IMR-90 (cell line): Measurements from ENCODE around the gene HSPA12A. TPM values are rescaled to one million over a fixed set of nuclear protein-coding genes. Genes with fewer than 3 reads are reported as not detected.

Source experiments
- ATAC-seq: fragments of 200-7000 bp; cut with Tn5 transposase; 2 replicates; pipeline ENCODE4 v1.9.1; 2020; ENCODE audit warnings: low read depth, mild to moderate bottlenecking, moderate library complexity
- BruUV-seq: library from RNA; stranded (reverse); fragments of 400-500 nt; replicated peaks from 2 replicates; lab custom pipeline; 2021; lab: Mats Ljungman, UMichigan
- CTCF ChIA-PET: fragments of 300-600 bp; formaldehyde crosslinking; extraction: SDS; loops from one replicate; lab custom pipeline; 2021; ENCODE audit warnings: antibody characterized with exemption; lab: Yijun Ruan, JAX
- POLR2A ChIA-PET: fragments of 300-600 bp; sonication (Branson Sonifier 250); formaldehyde crosslinking; loops from one replicate; lab custom pipeline; 2022; ENCODE audit warnings: antibody characterized with exemption; ENCODE audit not compliant: unreplicated experiment; lab: Charles Lee
- DNase-seq: peaks from one replicate; pipeline ENCODE4 v3.0.0; 2013
- H2AFZ ChIP-seq: replicated peaks from 2 replicates; pipeline ENCODE3; 2013; ENCODE audit warnings: low read length, mild to moderate bottlenecking; ENCODE audit not compliant: poor library complexity
- H2AK5ac ChIP-seq: 2 replicates; pipeline ENCODE4 v1.6.1; 2013; ENCODE audit warnings: low read depth, low read length, inconsistent platforms
- H2AK9ac ChIP-seq: replicated peaks from 2 replicates; pipeline ENCODE3; 2013; ENCODE audit warnings: mild to moderate bottlenecking, low read depth, low read length, moderate library complexity; ENCODE audit not compliant: poor library complexity
- H2BK120ac ChIP-seq: 2 replicates; pipeline ENCODE4 v1.6.1; 2013; ENCODE audit warnings: low read depth, low read length, inconsistent platforms
- H2BK15ac ChIP-seq: 3 replicates; pipeline ENCODE4 v1.6.1; 2013; ENCODE audit warnings: low read depth, low read length, inconsistent platforms
- H2BK20ac ChIP-seq: 2 replicates; pipeline ENCODE4 v1.6.1; 2013; ENCODE audit warnings: low read depth, mild to moderate bottlenecking, inconsistent platforms, low read length, moderate library complexity
- H2BK5ac ChIP-seq: 2 replicates; pipeline ENCODE4 v1.6.1; 2013; ENCODE audit warnings: mild to moderate bottlenecking, low read depth, low read length, inconsistent platforms; ENCODE audit not compliant: poor library complexity, severe bottlenecking
- H3K14ac ChIP-seq: replicated peaks from 2 replicates; pipeline ENCODE4 v1.6.1; 2013; ENCODE audit warnings: low read depth, low read length, inconsistent platforms
- H3K18ac ChIP-seq: 2 replicates; pipeline ENCODE4 v1.6.1; 2013; ENCODE audit warnings: low read depth, low read length, control low read depth
- H3K23ac ChIP-seq: 2 replicates; pipeline ENCODE4 v1.6.1; 2013; ENCODE audit warnings: low read depth, low read length, inconsistent platforms
- H3K27ac ChIP-seq: 2 replicates; pipeline ENCODE4 v1.5.1; 2013; ENCODE audit warnings: mild to moderate bottlenecking, control low read depth, low read length; ENCODE audit not compliant: insufficient read depth
- H3K27me3 ChIP-seq: 2 replicates; pipeline ENCODE4 v1.6.1; 2013; ENCODE audit warnings: low read length; ENCODE audit not compliant: control insufficient read depth, insufficient read depth
- H3K36me3 ChIP-seq: 2 replicates; pipeline ENCODE4 v1.6.1; 2013; ENCODE audit warnings: low read length, mixed read lengths; ENCODE audit not compliant: control insufficient read depth, insufficient read depth
- H3K4ac ChIP-seq: 2 replicates; pipeline ENCODE4 v1.6.1; 2013; ENCODE audit warnings: low read depth, low read length, inconsistent platforms
- H3K4me1 ChIP-seq: 2 replicates; pipeline ENCODE4 v1.6.1; 2013; ENCODE audit warnings: low read length, mixed read lengths; ENCODE audit not compliant: control insufficient read depth, insufficient read depth
- H3K4me2 ChIP-seq: 2 replicates; pipeline ENCODE4 v1.6.1; 2013; ENCODE audit warnings: low read depth, mild to moderate bottlenecking, control low read depth, low read length, moderate library complexity
- H3K4me3 ChIP-seq: 2 replicates; pipeline ENCODE4 v1.5.1; 2013; ENCODE audit warnings: low read depth, mild to moderate bottlenecking, control low read depth, low read length, moderate library complexity; ENCODE audit not compliant: insufficient read depth
- H3K56ac ChIP-seq: 2 replicates; pipeline ENCODE4 v1.6.1; 2013; ENCODE audit warnings: low read length, inconsistent platforms; ENCODE audit not compliant: insufficient read depth; ENCODE audit errors: extremely low read depth
- H3K79me1 ChIP-seq, 2 experiments: 2 replicates each; pipeline ENCODE4 v1.6.1; 2013; ENCODE audit warnings: low read length in 2 of 2, inconsistent platforms in 1 of 2, low read depth in 1 of 2
- H3K9ac ChIP-seq: 2 replicates; pipeline ENCODE4 v1.6.1; 2013; ENCODE audit warnings: low read depth, low read length, control low read depth
- H3K9me1 ChIP-seq: 2 replicates; pipeline ENCODE4 v1.6.1; 2013; ENCODE audit warnings: low read length, inconsistent platforms; ENCODE audit not compliant: insufficient read depth
- H3K9me3 ChIP-seq: 2 replicates; pipeline ENCODE4 v1.6.1; 2013; ENCODE audit warnings: low read length; ENCODE audit not compliant: control insufficient read depth, insufficient read depth
- H4K20me1 ChIP-seq: 2 replicates; pipeline ENCODE4 v1.6.1; 2013; ENCODE audit warnings: low read length, inconsistent platforms; ENCODE audit not compliant: insufficient read depth
- H4K5ac ChIP-seq: 2 replicates; pipeline ENCODE4 v1.6.1; 2013; ENCODE audit warnings: mild to moderate bottlenecking, low read depth, low read length, control low read depth
- H4K8ac ChIP-seq, 2 experiments: 2 replicates each; pipeline ENCODE4 v1.6.1; 2013; ENCODE audit warnings: low read depth in 2 of 2, low read length in 2 of 2, control low read depth in 1 of 2, inconsistent platforms in 1 of 2
- H4K91ac ChIP-seq: 2 replicates; pipeline ENCODE4 v1.6.1; 2013; ENCODE audit warnings: low read depth, low read length, inconsistent platforms; ENCODE audit not compliant: insufficient read depth
- MAZ ChIP-seq: IDR thresholded peaks from 2 replicates; pipeline ENCODE4 v1.6.1; 2012; ENCODE audit warnings: low read depth, mild to moderate bottlenecking, low read length, improper control_type of control experiment, moderate library complexity, borderline replicate concordance
- WGBS, 2 experiments: methylation state at CpG; one replicate each; pipeline versions ENCODE4 v1.1.5 to v1.1.7; 2013; ENCODE audit warnings: missing lambda C conversion rate in 2 of 2; ENCODE audit not compliant: insufficient read length in 1 of 2; ENCODE audit errors: extremely low coverage in 2 of 2; 5-methylcytosine and 5-hydroxymethylcytosine counted together
- dilution Hi-C: fragments of 300-500 bp; cut with HindIII; formaldehyde crosslinking; loops from one replicate; pipeline ENCODE4 v1.14.3; 2018; ENCODE audit warnings: low sequenced_read_pairs; ENCODE audit not compliant: unreplicated experiment
- in situ Hi-C: fragments of 300-500 bp; cut with MboI; formaldehyde crosslinking; loops from 3 replicates; pipeline ENCODE4 v1.14.3; 2019; ENCODE audit warnings: low sequenced_read_pairs, inconsistent platforms, mixed read lengths
- intact Hi-C: fragments of 100-400 bp; cut with micrococcal nuclease; formaldehyde crosslinking; loops from 2 replicates; pipeline ENCODE4 v1.10.0; 2022
- polyA plus RNA-seq, 3 experiments: library from polyadenylated mRNA; depleted of rRNA; stranded (reverse); fragments of >200 nt; gene quantifications; 2 replicates each; pipeline ENCODE4 v1.2.3, GENCODE V29; 2012; ENCODE audit warnings: low replicate concordance in 1 of 3
- total RNA-seq: library from RNA; depleted of rRNA; stranded (reverse); fragments of >200 nt; gene quantifications from 2 replicates; pipeline ENCODE4 v1.2.3, GENCODE V29; 2012

Gene HSPA12A
- total and polyA plus RNA-seq, 2 of the 4 experiments (the other 2 are of a cell fraction): 16.1 to 16.7 TPM

- Histone ChIP-seq H3K27ac (no peak overlapping the region), H2BK120ac (no peak overlapping the region), H3K23ac (no peak overlapping the region), H3K27me3 (no peaks in the 10 kb centered on the region), H3K9ac (no peak overlapping the region), H2BK5ac (no peak overlapping the region), H3K4ac (no peak overlapping the region), H3K9me1 (no peaks in the 10 kb centered on the region), H2AK9ac (no peak overlapping the region), H2BK15ac (no peak overlapping the region), H3K4me3 (no peak overlapping the region), H2AK5ac (no peak overlapping the region), H2BK20ac (no peak overlapping the region), H3K56ac (no peak overlapping the region), H3K79me1 (no peaks in the 10 kb centered on the region; a peak in 1 of 4 replicates), H4K91ac (no peak overlapping the region), H2AFZ (no peak overlapping the region), H4K8ac (no peak overlapping the region), H3K14ac (no peak overlapping the region), H3K9me3 (no peaks in the 10 kb centered on the region), H3K4me1 (peaks cover 6% of the 10 kb centered on the region; the same call in 1 of the 2 replicates), H4K5ac (no peak overlapping the region), H4K20me1 (no peaks in the 10 kb centered on the region), H3K36me3 (peaks cover 3% of the 10 kb centered on the region; the same call in 1 of the 2 replicates), H3K4me2 (no peak overlapping the region), H3K18ac (no peak overlapping the region)
- ChIA-PET CTCF (interaction anchor here (0.7 kb wide), 1 partner anchor 15 kb away, joined by 3 read pairs; no protein-coding TSS in a partner anchor), POLR2A (no interaction called here)
- in situ Hi-C loops: no loop called here
- no CpG with 5 or more reads among the region's 1 CpG for WGBS, 2 experiments
- intact Hi-C loops: no loop called here
- DNase-seq: no peak
- ATAC-seq: no peak
- BruUV-seq: no TSS peak
- dilution Hi-C loops: loop anchor here (25.0 kb wide), 1 partner anchor 90 kb away; no protein-coding TSS in a partner anchor
- TF ChIP-seq MAZ: no peak
These were observed 45.4 kb downstream of the HSPA12A start for GRCh38 chr10:116696919-116697318.
